HepG2 (cell line): ENCODE data around the gene SMIM44. TPM values are rescaled to one million over a fixed set of nuclear protein-coding genes. Genes with fewer than 3 reads are reported as not detected.

Source experiments
- CCDC6 ChIP-seq: sonication (generic); formaldehyde crosslinking; IDR thresholded peaks from 2 replicates; pipeline ENCODE4 v1.8.1; 2022; ENCODE audit warnings: mild to moderate bottlenecking, missing genetic modification reagents, moderate library complexity
- GRHL1 ChIP-seq: sonication (generic); formaldehyde crosslinking; conservative IDR thresholded peaks from 2 replicates; pipeline ENCODE4 v1.8.0; 2022; ENCODE audit warnings: missing genetic modification reagents
- HIVEP1 ChIP-seq: sonication (generic); formaldehyde crosslinking; IDR thresholded peaks from 2 replicates; pipeline ENCODE4 v1.4.0; 2020; ENCODE audit warnings: mild to moderate bottlenecking, missing genetic modification reagents
- KMT2A ChIP-seq: sonication (generic); formaldehyde crosslinking; IDR thresholded peaks from 2 replicates; pipeline ENCODE4 v1.4.0; 2020; ENCODE audit warnings: missing genetic modification reagents
- NCOA2 ChIP-seq: sonication (generic); formaldehyde crosslinking; IDR thresholded peaks from 2 replicates; pipeline ENCODE4 v1.8.0; 2022; ENCODE audit warnings: inconsistent platforms
- NCOA5 ChIP-seq: sonication (generic); formaldehyde crosslinking; IDR thresholded peaks from 2 replicates; pipeline ENCODE4 v1.4.0; 2020; ENCODE audit warnings: missing genetic modification reagents
- NR2F1 ChIP-seq, 2 experiments: fragments of 450-650 bp in 1 of 2; formaldehyde crosslinking in 1 of 2; IDR thresholded peaks; 2 replicates each; pipeline versions ENCODE4 v1.5.0 to v1.6.1; 2016 to 2020; ENCODE audit warnings: mild to moderate bottlenecking in 1 of 2, missing compliant biosample characterization in 1 of 2, missing genetic modification reagents in 1 of 2, moderate library complexity in 1 of 2
- SKIL ChIP-seq: sonication (generic); formaldehyde crosslinking; IDR thresholded peaks from 2 replicates; pipeline ENCODE4 v1.8.0; 2022; ENCODE audit warnings: missing genetic modification reagents, mild to moderate bottlenecking, moderate library complexity, borderline replicate concordance
- SP4 ChIP-seq: sonication (generic); formaldehyde crosslinking; IDR thresholded peaks from 2 replicates; pipeline ENCODE4 v1.8.1; 2023; ENCODE audit warnings: mild to moderate bottlenecking, missing genetic modification reagents
- SRY ChIP-seq: sonication (generic); formaldehyde crosslinking; IDR thresholded peaks from 2 replicates; pipeline ENCODE4 v1.8.0; 2022; ENCODE audit warnings: mild to moderate bottlenecking, missing genetic modification reagents
- ZHX1 ChIP-seq: sonication (generic); formaldehyde crosslinking; IDR thresholded peaks from 2 replicates; pipeline ENCODE4 v1.8.1; 2022; ENCODE audit warnings: low read depth, mild to moderate bottlenecking, missing genetic modification reagents
- ZNF12 ChIP-seq: sonication (generic); formaldehyde crosslinking; IDR thresholded peaks from 2 replicates; pipeline ENCODE4 v1.5.0; 2020; ENCODE audit warnings: missing genetic modification reagents
- ZNF256 ChIP-seq: sonication (generic); formaldehyde crosslinking; conservative IDR thresholded peaks from 2 replicates; pipeline ENCODE4 v1.4.0; 2020; ENCODE audit warnings: missing genetic modification reagents
- ZNF331 ChIP-seq: sonication (generic); formaldehyde crosslinking; IDR thresholded peaks from 2 replicates; pipeline ENCODE4 v1.4.0; 2020; ENCODE audit warnings: missing genetic modification reagents
- ZNF558 ChIP-seq: sonication (generic); formaldehyde crosslinking; IDR thresholded peaks from 2 replicates; pipeline ENCODE4 v1.9.0; 2022; ENCODE audit warnings: mild to moderate bottlenecking, missing genetic modification reagents, borderline replicate concordance
- ZNF605 ChIP-seq: sonication (generic); formaldehyde crosslinking; IDR thresholded peaks from 2 replicates; pipeline ENCODE4 v1.8.0; 2022; ENCODE audit warnings: mild to moderate bottlenecking, missing genetic modification reagents
- ZNF614 ChIP-seq: IDR thresholded peaks from 2 replicates; pipeline ENCODE4 v1.6.1; 2018; ENCODE audit warnings: missing biosample characterization, missing genetic modification reagents, inconsistent platforms, borderline replicate concordance
- ZNF747 ChIP-seq: sonication (generic); formaldehyde crosslinking; IDR thresholded peaks from 2 replicates; pipeline ENCODE4 v1.8.1; 2023; ENCODE audit warnings: missing genetic modification reagents, mild to moderate bottlenecking, borderline replicate concordance
- ZNF75D ChIP-seq: sonication (generic); formaldehyde crosslinking; IDR thresholded peaks from 2 replicates; pipeline ENCODE4 v1.8.1; 2023; ENCODE audit warnings: missing genetic modification reagents, mild to moderate bottlenecking, borderline replicate concordance
- ZNF768 ChIP-seq: sonication (generic); formaldehyde crosslinking; IDR thresholded peaks from 2 replicates; pipeline ENCODE4 v1.4.0; 2020; ENCODE audit warnings: missing genetic modification reagents
- ZNF883 ChIP-seq: sonication (generic); formaldehyde crosslinking; IDR thresholded peaks from 2 replicates; pipeline ENCODE4 v1.5.1; 2020; ENCODE audit warnings: mild to moderate bottlenecking, missing genetic modification reagents; ENCODE audit errors: not compliant biosample characterization
- ZSCAN29 ChIP-seq: sonication (generic); formaldehyde crosslinking; conservative IDR thresholded peaks from 2 replicates; pipeline ENCODE4 v1.4.0; 2020; ENCODE audit warnings: mild to moderate bottlenecking, missing genetic modification reagents
- polyA plus RNA-seq, 8 experiments: library from polyadenylated mRNA; depleted of rRNA in 3 of 8; stranded (reverse) in 7 of 8; unstranded in 1 of 8; fragments of >200 nt; fragmentation: Illumina TruSeq in 4 of 8; extraction: Trizol in 4 of 8; gene quantifications; 2 replicates each; pipeline versions ENCODE4 v1.2.1 to v1.2.3, GENCODE V29; 2011 to 2016; ENCODE audit warnings: low read depth in 4 of 8, missing spikeins in 1 of 8, mixed read lengths in 1 of 8; ENCODE audit not compliant: insufficient read depth in 1 of 8
- total RNA-seq, 5 experiments: library from RNA; depleted of rRNA; stranded (reverse); fragments of >200 nt; fragmentation: Illumina TruSeq; extraction: Trizol; gene quantifications; 2 replicates each; pipeline ENCODE4 v1.2.3, GENCODE V29; 2016; ENCODE audit warnings: low read depth in 1 of 5

SMIM44 gene
- total and polyA plus RNA-seq, 2 of the 13 experiments (the other 11 are each of a cell fraction or from before 2014, with no cell fraction given), result not detected

DNA sequence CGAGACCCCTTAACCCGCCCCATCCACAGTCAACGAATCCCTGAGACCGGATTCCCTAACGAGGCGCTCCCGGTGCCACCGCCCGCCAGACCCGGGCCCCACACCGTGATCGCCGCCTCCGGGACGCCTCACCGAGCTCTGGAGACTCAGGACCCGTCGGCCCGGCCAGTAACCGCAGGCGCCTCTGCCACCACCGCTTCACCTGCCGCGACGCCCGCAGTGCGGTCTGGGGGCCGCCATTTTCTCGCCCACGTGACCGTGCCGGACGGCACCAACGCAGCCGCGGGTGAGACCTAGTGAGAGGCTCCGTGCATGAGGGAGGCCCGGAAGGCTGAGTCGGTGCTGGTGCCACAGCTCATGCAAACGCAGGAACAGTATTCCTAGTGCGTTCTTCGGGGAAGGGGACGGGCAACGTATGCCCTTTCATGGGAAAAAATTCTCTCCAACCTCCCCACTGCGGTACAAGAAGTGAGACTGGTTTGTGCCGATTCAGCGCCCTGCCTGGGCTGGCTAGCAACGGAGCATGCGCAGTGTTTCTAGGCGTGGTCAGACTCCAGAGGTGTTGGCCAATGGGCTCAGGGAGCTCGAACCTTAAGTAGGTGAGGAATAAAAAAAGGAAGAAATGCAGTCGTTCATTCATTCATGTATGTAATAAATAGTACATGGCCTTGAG, 17.3 kb upstream of the SMIM44 start, which contains the start of gene DOHH (continued):
- TF ChIP-seq ZNF605 (CRISPR knock-in tag) (peak; percentile 86), ZNF256 (CRISPR knock-in tag) (no peak), GRHL1 (no peak), CCDC6 (CRISPR knock-in tag) (peak; percentile 90; the same call in 1 of the 2 replicates), SP4 (peak; percentile 71; the same call in 1 of the 2 replicates), NCOA2 (CRISPR knock-in tag) (0 out of 2 replicates have a peak, but pooled peaks have one; percentile 25), ZNF768 (peak; percentile 74), ZNF12 (no peak), ZNF75D (CRISPR knock-in tag) (peak; percentile 63; the same call in 1 of the 2 replicates), NR2F1 (CRISPR knock-in tag; IDR thresholded peaks at IDR 0.05) (no peak), HIVEP1 (CRISPR knock-in tag) (peak; percentile 84; the same call in 1 of the 2 replicates), SKIL (CRISPR knock-in tag) (peak; percentile 48; the same call in 1 of the 2 replicates), ZNF614 (CRISPR knock-in tag) (peak; percentile 73; the same call in 1 of the 2 replicates), SRY (peak; percentile 93), ZNF331 (CRISPR knock-in tag) (peak; percentile 70), ZSCAN29 (CRISPR knock-in tag) (0 out of 2 replicates have a peak, but pooled peaks have one; percentile 61), ZNF747 (CRISPR knock-in tag) (peak; percentile 87), NCOA5 (no peak), ZNF883 (CRISPR knock-in tag) (peak; percentile 94), ZNF558 (CRISPR knock-in tag) (0 out of 2 replicates have a peak, but pooled peaks have one; percentile 43), KMT2A (CRISPR knock-in tag) (peak; percentile 86), ZHX1 (CRISPR knock-in tag) (peak; percentile 89; the same call in 1 of the 2 replicates)
